Astrocyte (in vitro differentiated cells and primary cell): ENCODE measurements around the gene HOXD11.

Experiments used
- EZH2 ChIP-seq: IDR thresholded peaks from 2 replicates; pipeline ENCODE4 v1.6.1; 2012; ENCODE audit warnings: mild to moderate bottlenecking, low read length, inconsistent platforms; ENCODE audit not compliant: insufficient read depth
- TF ChIP-seq, protein P1 (sequence below): IDR thresholded peaks from 2 replicates; pipeline ENCODE4 v1.5.1; 2011; ENCODE audit warnings: low read depth, mild to moderate bottlenecking, inconsistent platforms, low read length, moderate library complexity; ENCODE audit not compliant: insufficient read depth

GRCh38 chr2:176093898-176094249 is 13.2 kb upstream of the HOXD11 start:
- TF ChIP-seq, protein P1, sequence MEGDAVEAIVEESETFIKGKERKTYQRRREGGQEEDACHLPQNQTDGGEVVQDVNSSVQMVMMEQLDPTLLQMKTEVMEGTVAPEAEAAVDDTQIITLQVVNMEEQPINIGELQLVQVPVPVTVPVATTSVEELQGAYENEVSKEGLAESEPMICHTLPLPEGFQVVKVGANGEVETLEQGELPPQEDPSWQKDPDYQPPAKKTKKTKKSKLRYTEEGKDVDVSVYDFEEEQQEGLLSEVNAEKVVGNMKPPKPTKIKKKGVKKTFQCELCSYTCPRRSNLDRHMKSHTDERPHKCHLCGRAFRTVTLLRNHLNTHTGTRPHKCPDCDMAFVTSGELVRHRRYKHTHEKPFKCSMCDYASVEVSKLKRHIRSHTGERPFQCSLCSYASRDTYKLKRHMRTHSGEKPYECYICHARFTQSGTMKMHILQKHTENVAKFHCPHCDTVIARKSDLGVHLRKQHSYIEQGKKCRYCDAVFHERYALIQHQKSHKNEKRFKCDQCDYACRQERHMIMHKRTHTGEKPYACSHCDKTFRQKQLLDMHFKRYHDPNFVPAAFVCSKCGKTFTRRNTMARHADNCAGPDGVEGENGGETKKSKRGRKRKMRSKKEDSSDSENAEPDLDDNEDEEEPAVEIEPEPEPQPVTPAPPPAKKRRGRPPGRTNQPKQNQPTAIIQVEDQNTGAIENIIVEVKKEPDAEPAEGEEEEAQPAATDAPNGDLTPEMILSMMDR: no peak
- TF ChIP-seq EZH2: no peak
